Kidney capillary endothelial cell (primary cell): Measurements from ENCODE around the gene KCNIP1.

ENCODE experiments used
- DNase-seq: peaks from one replicate; pipeline ENCODE4 v3.0.0-alpha.2; 2018; ENCODE audit warnings: low spot score

Gene KCNIP1

DNA sequence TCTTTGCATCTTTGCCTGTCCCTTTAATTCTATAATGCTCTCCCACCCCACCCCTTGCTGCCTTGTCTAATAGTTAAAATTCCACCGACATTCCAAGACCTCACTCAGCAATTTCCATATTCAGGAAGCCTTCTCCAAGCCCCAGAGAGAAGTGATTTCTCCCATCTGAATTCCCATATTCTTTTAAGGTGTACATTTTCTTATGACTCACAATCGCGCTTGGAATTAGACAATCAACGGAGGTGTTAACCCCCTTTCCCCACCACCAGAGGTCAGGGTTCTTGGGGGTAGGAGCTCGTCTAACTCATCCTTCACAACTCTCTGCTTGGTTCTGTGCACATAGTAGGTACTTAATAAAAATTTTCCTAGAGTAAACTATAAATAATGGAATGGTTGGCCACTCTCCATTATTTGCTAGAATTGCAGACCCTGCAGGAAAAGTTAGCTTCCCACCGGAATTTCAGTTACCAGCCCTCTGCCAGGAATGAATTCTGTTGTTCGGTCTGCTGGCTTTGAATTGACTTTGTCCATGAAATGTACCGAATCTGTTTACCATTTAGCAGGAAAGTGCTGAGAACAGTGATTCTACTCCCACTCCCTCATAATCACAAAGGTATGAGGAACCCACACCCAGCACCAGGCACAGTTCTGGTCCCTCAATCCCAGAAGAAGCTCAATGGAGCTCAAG, 5.0 kb downstream of the KCNIP1 start:
- DNase-seq, result no peak

DNA sequence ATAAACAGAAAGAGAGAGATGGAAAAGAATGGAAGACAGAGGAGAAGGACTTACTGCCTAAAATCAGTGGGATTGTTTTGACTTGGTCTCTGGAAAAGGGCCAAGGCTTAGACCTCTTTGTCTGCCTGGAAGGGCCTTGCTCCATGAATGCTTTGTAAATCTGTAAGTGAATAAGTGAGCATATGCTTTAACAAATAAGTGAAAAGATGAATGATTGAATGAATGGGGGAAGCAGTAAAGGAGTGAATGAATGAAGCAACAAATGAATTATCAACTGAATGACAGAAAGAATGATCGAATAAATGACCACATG, 5.5 kb downstream of the KCNIP1 start:
- no peak for DNase-seq

DNA sequence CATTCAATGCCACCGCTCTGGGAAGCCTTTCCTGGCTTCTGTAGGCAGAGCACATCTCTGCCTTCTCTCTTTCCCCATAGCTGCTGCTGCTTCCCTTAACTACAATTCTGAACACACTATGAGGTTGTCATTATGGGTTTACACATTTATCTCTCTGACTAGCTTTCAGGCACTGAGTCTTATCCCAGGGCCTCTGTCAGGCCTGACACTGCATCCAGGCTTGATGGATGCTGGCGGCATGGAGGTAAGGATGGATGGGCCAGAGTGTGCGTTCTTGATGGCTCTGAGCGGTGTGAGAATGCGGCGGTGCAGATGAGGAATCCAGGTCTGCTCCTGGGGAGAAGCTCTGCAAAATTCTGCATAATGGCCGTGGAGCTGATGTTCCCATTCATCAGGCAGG, 6.3 kb downstream of the KCNIP1 start:
- no peak for DNase-seq

DNA sequence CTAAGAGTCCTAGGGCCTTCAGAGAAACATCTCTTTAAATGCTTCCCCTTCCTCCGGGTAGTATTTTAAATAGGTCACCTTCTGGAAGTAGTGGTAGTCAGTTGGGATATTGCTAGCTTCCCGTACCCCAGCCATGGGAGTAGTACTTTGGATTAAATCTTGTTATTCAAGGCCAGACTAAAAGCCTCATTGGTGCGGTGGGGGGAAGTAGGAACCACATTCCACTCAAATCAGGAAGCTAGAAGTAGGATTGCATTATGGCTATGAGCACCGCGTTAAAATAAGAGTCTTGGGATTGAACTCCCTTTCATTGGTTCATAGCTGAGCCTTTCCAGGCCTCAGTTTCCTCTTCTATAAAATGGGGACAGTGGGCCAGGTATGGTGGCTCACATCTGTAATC, 6.7 kb downstream of the KCNIP1 start:
- no peak for DNase-seq

DNA sequence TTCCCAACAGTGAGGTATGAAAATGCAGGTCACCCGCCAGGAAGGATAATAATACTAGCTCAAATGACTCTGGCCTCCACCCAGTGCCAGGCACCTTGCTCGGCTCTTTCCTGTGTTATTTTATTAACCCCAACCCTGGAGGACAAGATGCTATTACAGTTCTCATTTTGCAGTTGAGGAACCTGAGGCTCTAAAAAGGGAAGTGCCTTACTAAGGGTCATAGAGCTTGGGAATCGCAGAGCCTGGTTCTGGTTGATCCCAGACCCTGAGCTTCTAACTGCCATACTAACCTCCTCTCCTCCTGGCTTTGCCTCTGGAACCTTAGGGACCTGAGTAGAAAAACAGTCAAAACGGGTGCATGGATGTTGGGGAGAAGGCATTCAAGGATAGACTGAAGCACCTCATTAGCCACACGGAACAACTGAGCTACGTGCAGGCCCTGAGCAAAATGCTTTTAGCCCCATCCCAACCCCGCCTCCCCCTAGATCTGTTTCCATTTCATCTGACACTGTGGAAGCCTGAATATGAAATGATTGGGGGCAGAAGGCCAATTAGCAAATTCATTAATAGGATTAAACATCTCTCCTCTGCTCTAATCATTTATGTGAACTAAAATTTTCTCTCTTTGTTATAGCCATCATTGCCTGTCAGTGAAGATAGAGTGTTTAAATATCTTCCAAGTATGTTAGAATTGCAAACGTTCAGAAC, 7.9 kb downstream of the KCNIP1 start:
- DNase-seq, result no peak

DNA sequence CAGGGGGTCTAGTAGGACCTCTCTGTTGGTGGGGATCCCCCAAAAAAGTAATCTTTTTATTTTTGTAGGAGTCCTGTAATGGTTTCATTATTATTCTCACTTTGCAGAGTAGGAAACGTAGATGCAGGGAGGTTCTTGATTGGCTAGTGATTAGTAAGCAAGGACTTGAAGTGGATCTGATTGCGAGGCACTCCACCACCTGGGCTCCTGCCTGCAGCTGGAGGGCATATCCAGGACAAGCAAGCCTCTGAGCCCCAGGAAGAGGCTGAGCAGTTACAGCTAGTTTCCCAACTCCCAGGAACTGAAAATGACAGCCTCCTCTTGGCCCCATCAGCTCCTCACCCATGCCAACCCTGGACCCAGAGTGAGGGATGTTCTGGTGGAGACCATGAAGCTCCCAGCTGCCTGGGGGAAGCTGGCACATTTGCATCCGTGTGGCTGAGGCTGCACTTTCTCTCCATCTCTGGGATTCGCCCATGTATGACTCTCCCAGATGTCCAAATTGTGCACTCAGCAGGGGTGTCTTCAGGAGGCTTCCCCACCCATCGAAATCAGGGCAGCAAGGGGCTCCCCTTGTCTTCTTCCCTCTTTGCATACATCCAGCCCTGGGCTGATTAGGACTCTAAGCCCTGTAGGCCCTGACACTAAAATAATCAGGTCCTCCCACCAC, 10.2 kb downstream of the KCNIP1 start:
- DNase-seq, result no peak

DNA sequence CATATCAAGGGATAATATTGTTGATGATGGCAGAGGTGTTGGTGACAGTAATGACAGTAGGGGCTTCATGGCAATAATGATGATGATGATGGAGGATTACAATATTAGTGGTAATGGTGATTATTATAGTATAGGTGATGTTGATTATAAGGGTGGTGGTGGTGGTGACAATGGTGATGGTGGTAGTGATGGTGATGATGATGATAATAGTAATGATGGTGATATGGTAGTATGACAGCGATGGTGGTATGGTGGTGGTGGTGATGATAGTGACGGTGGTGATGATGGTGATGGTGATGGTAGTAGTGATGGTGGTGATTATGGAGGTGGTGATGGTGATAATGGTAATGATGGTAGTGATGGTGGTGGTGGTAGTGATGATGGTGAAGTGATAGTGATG, 13.6 kb downstream of the KCNIP1 start:
- DNase-seq, result no peak

DNA sequence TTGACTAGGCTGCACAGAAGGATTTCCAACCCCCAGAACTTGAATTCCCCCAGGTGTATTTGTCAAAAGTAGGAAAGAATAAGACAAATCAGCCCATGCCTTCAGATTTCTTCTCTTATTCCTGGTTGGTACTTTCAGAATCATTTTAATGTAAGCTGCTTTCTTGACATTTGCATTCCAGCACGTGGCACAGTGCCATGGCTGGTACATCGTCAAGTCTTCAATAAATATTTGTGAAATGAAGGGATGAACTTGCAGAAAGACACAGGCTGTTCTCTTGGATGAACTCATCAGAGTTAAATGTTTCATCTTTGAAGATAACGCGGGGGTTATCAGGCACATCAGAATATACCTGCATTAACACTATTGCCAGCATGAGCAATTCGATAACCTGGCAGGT, 14.5 kb downstream of the KCNIP1 start:
- DNase-seq, result no peak

DNA sequence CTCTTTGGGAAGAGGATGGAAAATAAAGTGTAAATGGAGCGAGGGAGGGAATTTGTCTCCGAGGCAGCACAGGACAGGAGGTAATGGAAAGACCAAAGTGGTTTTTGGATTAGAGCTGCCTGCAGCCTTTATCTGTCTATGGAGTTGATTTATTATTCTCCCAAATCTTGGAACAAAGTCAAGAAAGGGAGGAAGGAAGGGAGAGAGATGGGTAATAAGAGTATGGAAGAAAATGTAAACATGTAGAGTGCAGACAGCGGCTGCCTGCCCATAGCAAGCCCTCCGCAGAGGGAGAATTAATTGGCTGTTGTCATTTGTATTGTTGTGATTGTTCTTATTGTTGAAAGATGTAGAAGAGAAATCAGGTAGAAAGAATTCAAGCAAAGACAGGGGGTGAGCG, 15.7 kb downstream of the KCNIP1 start:
- no peak for DNase-seq

DNA sequence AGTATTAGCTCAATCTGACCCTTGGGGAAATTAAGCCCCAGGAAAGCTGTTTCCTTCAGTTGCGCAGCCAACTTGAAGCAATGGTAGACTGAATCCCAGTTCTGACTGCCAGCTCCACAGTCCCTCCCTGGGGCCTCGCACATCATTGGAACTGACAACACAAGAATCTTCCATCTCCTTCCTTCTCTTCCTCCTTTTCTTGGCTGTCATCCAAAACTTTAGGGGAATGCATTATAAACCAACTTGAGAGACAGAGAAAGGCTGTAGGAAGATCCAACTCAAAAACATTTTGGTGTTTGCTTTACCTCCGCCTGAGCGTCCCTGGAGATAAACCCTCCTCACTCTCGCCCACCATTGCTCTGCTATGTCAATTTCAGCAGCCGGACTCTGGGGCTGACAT, 16.6 kb downstream of the KCNIP1 start:
- DNase-seq, result no peak

DNA sequence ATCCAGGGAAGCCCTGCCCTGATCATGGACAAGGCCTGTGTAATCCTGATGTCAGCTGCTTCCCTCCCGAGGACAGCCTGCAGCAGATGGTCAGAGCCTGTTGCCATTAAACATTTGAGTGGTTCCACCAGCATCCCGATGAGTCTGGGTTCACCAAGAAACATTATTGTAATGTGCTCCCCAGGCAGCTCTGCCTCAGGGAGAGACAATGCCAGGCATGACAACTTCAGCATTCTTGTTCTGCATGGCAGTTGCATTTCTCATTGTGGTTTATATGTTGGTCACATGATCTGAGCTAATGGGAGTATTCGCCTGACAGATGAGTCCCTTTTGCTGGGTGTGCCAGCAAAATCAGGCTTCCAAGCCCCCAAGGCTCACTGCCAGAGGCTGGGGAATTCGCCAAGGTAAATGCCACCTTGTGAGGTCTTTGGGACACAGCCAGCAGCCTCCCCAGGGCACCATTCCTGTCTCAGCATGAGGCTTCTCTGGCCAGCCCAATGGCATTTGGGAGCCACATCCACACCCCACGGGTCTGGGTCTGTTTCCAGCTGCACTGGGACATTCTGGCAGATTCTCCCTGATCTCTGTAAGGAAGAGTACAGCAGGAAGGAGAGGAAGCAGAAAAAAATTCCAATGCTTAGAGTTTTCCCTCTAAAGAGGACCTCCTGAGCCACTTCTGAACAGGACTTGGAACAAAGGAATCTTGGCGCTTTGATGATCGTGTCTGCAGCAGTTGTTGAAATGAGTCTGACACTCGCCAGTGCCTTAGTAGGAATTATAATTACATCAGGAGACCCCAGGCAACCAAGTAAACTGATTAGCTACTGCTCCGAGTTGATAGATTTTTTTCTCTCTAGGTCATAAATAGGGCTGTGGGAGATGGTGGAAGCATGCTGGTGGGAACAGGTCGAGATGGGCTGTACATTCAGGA, 18.7 kb downstream of the KCNIP1 start:
- no peak for DNase-seq

DNA sequence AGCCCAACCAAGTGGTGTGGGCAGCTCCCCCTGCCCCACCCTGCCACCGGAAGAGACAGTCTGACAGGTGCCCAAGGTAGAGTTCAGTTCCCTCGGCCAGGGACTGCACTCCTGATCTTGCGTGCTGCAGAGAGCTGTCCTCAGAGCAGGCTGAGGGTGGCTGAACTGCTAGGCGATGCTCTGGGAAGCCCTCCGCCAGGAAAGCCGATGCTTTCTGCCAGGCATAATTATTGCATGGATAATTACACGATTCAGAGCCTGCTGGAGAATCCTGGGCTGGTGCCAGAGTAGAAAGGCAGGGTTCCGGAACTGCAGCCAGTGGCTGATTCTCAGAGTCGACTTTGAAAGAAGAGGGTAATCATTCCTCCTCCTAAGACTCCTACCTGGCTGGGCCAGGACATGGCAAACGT, 19.3 kb downstream of the KCNIP1 start:
- no peak for DNase-seq

DNA sequence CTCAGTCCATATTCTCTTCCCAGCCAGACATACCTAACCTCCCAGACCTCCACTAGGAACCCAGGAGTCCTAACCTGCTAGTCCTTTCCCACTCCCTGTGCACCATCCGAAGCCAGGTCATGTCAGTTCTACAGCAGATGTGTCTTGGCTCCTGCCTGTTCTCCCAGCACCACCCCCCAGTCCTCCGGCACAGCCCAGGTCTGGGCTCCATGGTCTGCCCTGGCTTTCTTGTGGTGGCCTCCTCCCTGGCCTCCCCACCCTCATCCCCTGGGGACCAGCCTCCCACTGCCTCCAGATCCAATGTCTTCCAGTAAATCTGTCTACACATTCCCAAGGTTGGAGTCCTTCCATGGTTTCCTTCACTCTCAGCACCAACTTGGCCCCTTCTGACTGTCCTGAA, 20.0 kb downstream of the KCNIP1 start:
- no peak for DNase-seq

DNA sequence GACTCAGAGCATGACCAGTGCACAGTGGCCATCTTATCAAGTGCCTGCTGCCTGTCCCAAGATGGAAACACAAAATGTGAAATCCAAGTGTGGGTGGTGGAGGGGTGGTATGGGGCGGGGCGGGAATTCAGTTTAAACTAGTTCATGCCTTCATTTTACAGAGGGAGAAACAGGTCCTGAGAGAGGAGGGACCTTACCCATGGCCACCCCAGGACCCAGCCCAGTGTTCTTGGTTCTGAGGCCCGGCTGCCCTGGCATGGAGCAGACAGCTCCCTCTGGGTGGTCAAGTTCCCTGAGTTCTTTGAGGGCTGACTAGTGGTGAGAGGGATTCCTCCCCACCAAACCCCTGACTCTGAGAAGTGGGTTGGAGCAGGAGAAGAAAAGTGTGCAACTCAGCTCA, 20.8 kb downstream of the KCNIP1 start:
- DNase-seq, result no peak

DNA sequence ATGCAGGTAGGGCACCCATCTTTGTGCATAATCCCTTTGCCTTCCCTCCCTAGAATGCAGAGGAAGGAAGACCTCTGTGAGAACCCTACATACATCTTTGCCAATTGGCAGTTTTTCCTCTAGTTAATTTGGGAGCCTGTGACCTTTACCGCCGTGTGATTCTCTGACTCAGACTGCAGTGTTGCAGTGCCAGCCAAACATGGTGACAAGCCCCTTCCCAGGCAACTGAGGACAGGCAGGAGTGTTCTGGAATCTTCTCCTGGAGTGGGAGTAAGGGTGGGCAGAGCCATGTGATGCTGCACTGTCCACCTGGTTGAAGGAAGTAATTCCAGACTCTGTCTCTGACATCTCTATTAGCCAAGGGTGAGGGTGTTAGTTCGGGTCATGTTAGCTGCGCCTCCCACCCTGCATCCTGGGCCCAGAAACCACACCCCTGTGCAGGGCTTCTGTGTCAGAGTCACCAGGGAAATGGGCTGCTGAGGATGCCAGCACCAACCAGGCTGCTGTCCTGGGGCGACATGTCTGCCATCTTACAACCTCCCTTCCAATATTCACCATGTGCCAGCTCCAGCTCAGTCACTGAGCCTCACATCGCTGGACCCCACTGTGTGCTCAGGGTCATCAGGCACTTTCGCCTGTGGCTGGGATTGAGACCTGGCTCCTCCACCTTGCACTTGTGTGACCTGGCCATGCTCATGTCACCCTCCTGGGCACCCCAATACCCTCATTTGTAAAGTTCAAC, 21.8 kb downstream of the KCNIP1 start:
- DNase-seq, result no peak

DNA sequence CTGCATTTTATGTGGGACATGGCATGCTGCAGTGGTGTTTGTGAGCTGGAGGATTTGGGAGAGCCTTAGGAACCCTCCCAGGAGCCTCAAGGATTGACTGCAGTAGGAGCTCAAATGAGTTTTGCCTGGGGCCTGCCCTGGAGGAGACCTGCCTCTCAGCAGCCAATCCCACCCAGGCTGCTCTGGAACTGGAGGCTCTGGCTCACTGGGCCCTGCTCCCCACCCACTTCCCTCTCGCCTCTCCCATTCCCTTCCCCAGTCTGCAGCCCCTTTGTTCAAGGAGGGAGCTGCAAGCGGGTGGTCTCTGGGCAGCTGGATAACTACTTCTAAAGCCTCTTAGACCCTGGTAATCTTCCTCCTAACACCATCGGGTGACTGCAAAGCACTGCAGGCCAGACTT, 24.2 kb downstream of the KCNIP1 start:
- DNase-seq, result no peak

DNA sequence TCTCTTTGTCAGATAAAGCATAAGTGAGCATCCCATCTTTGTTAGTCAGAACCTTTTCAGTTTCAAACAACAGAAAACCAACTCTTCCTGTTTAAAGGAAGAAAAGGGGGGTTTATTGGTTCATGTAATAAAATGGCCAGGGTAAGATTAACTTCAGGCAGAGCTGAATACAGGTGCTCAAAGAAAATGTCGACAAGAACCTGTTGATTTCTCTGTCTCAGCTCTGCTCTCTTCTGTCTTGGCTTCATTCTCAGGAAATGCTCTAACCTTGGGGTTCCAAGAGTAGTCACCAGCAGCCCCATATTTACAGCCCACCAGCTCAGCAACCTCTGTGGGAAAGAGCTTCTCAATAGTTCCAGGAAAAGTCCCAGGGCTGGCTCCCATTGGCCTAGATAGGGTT, 25.2 kb downstream of the KCNIP1 start:
- DNase-seq, result no peak

DNA sequence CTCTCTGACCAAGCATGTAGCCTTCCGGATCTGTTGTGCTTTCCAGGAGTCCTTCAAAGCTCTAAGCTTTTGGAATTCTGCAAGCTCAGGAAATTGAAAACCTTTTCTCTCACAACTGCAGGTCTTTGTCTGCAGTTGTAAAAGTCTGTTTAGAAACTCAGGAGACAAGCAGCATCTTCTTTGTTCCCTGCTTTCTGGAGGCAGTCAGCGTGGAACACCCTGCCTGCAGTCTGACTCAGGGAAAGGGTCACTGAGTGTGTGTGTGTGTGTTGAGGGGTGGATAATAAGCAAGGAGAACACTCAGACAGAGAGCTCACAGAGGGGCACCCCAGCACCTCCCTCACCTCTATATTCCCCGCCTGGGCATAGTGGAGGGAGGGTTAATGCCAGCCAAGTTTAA, 29.1 kb downstream of the KCNIP1 start:
- DNase-seq, result no peak

DNA sequence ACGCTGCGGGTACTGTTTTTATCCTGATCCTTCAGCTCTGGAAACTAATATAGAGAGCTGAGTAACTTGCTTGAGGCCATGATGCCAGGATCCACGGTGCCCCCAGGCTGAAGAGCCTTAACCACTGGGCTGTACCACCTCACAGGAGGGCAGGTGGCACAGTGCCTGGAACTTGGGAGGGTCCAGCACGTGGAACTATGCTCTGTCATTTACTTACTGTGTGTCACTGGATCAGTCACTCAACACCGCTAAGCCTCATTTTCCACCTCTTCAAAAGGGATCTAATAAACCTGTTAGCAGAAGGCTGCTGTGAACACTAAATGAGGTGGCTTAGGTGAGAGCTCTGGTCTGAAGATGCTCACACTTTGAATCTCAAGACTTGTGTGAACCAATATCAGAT, 29.6 kb downstream of the KCNIP1 start:
- no peak for DNase-seq

DNA sequence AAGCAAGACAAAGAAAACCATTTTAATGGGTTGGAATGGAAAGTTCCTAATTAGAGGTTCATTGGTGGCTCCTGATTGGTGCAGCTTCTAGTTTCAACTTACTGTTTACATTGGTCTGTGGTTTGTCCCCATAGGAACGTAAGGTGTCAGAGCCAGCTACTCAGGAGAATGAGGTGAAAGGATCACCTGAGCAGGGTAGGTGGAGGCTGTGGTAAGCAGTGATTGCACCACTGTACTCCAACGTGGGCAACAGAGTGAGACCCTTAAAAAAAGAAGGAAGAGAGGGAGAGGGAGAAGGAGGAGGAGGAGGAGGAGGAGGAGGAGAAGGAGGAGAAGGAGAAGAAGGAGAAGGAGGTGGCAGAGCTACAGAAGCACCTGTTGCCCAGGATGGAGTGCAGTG, 30.4 kb downstream of the KCNIP1 start:
- DNase-seq, result no peak

DNA sequence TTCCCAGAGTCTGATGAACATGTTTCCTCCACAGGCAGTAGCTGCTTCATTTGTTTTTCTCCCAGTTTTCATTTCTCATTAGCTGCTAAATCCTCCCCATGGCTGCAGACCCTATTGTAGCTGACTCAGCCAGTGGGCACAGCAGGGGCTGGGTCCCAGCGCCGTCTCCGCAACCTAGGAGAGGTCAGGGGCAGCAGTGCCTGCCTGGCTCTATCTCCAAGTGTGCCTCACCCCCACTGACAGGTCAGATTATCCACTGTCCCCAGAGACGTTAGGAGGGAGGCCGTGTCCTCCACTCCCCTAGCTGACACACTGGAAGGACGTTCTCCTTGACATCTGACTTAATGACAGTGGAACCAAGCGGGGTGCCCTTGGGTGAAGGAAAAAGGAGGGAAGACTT, 31.1 kb downstream of the KCNIP1 start:
- no peak for DNase-seq

DNA sequence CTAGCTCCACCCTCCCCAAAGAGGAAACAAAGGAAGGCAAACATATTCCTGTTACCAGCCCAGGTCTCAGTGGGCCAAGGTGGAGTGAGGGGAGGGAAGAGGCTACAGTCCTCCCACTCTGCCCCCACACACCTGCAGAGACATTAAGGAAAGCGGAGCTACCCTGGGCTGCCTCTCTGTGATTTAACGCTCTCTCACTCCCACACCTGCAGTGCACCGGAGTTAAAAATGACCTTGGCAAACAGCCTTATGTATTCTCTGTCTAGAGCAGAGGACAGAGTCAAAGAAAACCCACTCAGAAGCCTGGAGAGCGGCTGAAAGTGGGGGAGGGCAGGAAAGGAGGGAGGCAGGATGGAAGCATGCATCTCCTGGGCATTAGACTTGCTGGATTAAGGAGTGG, 32.7 kb downstream of the KCNIP1 start:
- DNase-seq, result no peak
